Activated CD8-positive, alpha-beta T cell treated with anti-CD3 and anti-CD28 coated beads for 36 hours (primary cell): Measurements from ENCODE around the gene CTNNA2. TPM values are rescaled to one million over a fixed set of nuclear protein-coding genes. Genes with fewer than 3 reads are reported as not detected.

ENCODE experiments used
- ATAC-seq: fragments of 200-7000 bp; cut with Tn5 transposase; one replicate; pipeline ENCODE4 v1.10.0; 2021; ENCODE audit warnings: mild to moderate bottlenecking, moderate library complexity
- CTCF ChIA-PET: fragments of 350-600 bp; sonication (Branson Sonifier 250); formaldehyde crosslinking; loops from one replicate; lab custom pipeline; 2021; ENCODE audit warnings: antibody characterized with exemption; lab: Charles Lee
- POLR2A ChIA-PET: fragments of 350-600 bp; sonication (Branson Sonifier 250); formaldehyde crosslinking; loops from one replicate; lab custom pipeline; 2021; ENCODE audit warnings: antibody characterized with exemption; lab: Charles Lee
- DNase-seq: peaks from one replicate; pipeline ENCODE4 v3.0.0-alpha.2; 2020
- H3K27ac Mint-ChIP-seq: one replicate; pipeline ENCODE4 v1.8.0; 2021; ENCODE audit warnings: mild to moderate bottlenecking, mixed read lengths
- H3K27me3 Mint-ChIP-seq: one replicate; pipeline ENCODE4 v1.8.0; 2021; ENCODE audit warnings: mixed read lengths
- H3K36me3 Mint-ChIP-seq: one replicate; pipeline ENCODE4 v1.8.0; 2021; ENCODE audit warnings: low read depth, mixed read lengths
- H3K4me1 Mint-ChIP-seq: one replicate; pipeline ENCODE4 v1.8.0; 2021; ENCODE audit warnings: low read depth, mixed read lengths
- H3K4me3 Mint-ChIP-seq: one replicate; pipeline ENCODE4 v1.8.0; 2021; ENCODE audit warnings: mild to moderate bottlenecking, moderate library complexity, mixed read lengths
- H3K9me3 Mint-ChIP-seq: one replicate; pipeline ENCODE4 v1.8.0; 2021; ENCODE audit warnings: mixed read lengths
- CTCF ChIP-seq: fragments of 200-600 bp; IDR thresholded peaks from one replicate; pipeline ENCODE4 v1.8.0; 2022; ENCODE audit warnings: antibody characterized with exemption, mild to moderate bottlenecking
- intact Hi-C: fragments of 100-400 bp; cut with micrococcal nuclease; formaldehyde crosslinking; loops from one replicate; pipeline ENCODE4 v1.10.0; 2022
- total RNA-seq, 2 experiments: library from RNA; stranded (reverse); gene quantifications; one replicate each; pipeline ENCODE4 v1.2.3, GENCODE V29; 2021

CTNNA2 gene
- total RNA-seq, 2 experiments from 2014 or later: not detected

DNA sequence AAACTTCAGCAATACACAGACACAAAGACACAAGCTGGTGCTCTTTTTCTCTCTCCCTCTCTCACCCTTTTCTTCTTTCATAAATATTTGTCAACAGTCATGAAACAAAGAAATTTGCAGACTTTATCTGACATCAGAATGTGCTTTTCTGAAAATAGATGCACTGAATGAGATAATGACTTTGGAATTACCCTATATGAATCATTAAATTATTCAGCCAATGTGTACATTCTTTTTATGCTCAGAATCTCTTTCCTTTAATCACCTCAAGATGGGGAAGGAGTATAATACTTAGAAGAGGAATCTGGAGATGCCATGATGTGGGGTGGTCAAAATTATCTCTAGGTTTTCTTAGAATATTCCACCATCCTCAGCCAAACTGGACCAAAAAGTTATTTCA lies 501.8 kb downstream of the CTNNA2 start:
- H3K27ac Mint-ChIP-seq: no peak overlapping the region
- no peaks in the 10 kb centered on the region for H3K9me3 Mint-ChIP-seq
- no peak overlapping the region for H3K4me3 Mint-ChIP-seq
- ATAC-seq: no peak
- TF ChIP-seq CTCF: no peak
- DNase-seq: no peak
- POLR2A ChIA-PET: interaction anchor here (0.8 kb wide), 1 partner anchor 9 kb away, joined by 3 read pairs; no protein-coding TSS in a partner anchor
- no peaks in the 10 kb centered on the region for H3K36me3 Mint-ChIP-seq
- CTCF ChIA-PET: no interaction called here
- intact Hi-C loops: no loop called here
- H3K27me3 Mint-ChIP-seq: no peaks in the 10 kb centered on the region
- no peaks in the 10 kb centered on the region for H3K4me1 Mint-ChIP-seq

GRCh38 chr2:80016171-80016570 lies 503.3 kb downstream of the CTNNA2 start:
- TF ChIP-seq CTCF: no peak
- H3K36me3 Mint-ChIP-seq: no peaks in the 10 kb centered on the region
- POLR2A ChIA-PET: no interaction called here
- no peaks in the 10 kb centered on the region for H3K4me1 Mint-ChIP-seq
- CTCF ChIA-PET: no interaction called here
- H3K9me3 Mint-ChIP-seq: no peaks in the 10 kb centered on the region
- no peak overlapping the region for H3K27ac Mint-ChIP-seq
- no peak for DNase-seq
- no peak for ATAC-seq
- H3K27me3 Mint-ChIP-seq: no peaks in the 10 kb centered on the region
- H3K4me3 Mint-ChIP-seq: no peak overlapping the region
- intact Hi-C loops: no loop called here

DNA sequence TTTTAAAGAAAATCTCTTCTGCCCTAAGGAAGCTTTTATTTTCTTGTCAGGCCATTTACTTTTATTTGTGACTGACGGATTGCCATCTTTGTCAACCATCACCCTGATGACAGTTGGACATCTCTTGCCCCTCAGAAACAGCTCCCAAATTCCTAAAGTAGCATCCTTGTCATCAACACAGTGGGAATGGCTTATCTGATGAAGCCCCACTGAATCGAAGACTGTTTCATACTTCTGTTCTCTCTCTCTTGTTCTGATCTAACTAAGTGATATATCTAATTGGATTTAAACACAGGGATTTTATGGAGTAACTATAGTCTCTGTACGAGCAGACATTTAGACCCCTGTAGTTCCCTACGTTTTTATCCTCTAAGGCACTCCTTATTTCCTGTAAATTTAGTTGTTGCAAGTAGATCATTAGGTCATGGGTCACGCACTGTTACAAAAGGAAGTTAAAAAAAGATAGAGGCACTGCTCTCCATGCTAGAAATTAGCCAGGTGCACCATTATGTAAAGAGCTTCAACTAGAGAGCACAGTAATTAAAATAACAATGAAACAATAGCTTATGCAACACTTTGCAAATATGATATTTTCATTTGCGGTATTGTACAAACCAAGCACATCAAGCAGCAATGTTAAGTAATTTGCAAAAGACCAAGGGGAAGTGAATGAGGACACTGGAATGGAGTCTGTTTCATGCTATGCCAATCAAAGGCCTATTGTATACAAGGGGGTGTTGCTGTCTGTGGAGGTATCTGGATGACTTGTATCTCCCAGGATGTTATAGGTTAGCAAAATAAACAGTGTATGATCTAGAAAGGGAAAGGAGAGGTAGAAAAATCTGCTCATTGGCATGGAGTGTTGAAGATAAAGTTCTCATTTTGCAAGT lies 507.0 kb downstream of the CTNNA2 start:
- H3K27ac Mint-ChIP-seq: no peak overlapping the region
- H3K36me3 Mint-ChIP-seq: no peaks in the 10 kb centered on the region
- no peak for TF ChIP-seq CTCF

DNA sequence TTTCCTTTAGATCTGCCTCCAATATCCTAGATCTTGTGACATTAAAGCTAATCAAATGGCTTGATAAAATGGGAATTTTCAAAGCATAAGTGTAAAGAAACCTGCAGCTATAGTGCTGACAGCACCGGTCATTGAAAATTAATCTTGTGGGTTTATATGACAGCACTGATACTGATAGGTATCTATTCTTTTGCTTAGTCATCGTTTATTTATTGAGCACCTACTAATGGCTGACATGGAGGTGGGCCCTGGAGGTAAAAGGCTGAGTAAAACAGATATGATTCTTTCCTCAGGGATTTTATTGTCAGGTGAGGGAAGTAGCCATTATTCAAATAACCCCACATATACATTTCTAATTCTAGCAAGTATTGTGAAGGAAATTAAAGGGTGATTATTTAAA lies 509.2 kb downstream of the CTNNA2 start:
- no peaks in the 10 kb centered on the region for H3K4me1 Mint-ChIP-seq
- no peak for DNase-seq
- intact Hi-C loops: no loop called here
- H3K4me3 Mint-ChIP-seq: no peak overlapping the region
- POLR2A ChIA-PET: no interaction called here
- H3K27ac Mint-ChIP-seq: no peak overlapping the region
- no peak for ATAC-seq
- H3K27me3 Mint-ChIP-seq: no peaks in the 10 kb centered on the region
- TF ChIP-seq CTCF: no peak
- CTCF ChIA-PET: no interaction called here
- H3K9me3 Mint-ChIP-seq: peaks cover 1% of the 10 kb centered on the region
- H3K36me3 Mint-ChIP-seq: no peaks in the 10 kb centered on the region

More for the DNA sequence above, 507.0 kb downstream of the CTNNA2 start:
- POLR2A ChIA-PET: no interaction called here
- Mint-ChIP-seq H3K4me3 (no peak overlapping the region), H3K4me1 (no peaks in the 10 kb centered on the region), H3K27me3 (no peaks in the 10 kb centered on the region), H3K9me3 (no peaks in the 10 kb centered on the region)
- CTCF ChIA-PET: no interaction called here
- DNase-seq (no peak), ATAC-seq (no peak)
- intact Hi-C loops: no loop called here

GRCh38 chr2:80026040-80026729 lies 513.3 kb downstream of the CTNNA2 start:
- Mint-ChIP-seq H3K9me3 (peaks cover 3% of the 10 kb centered on the region), H3K27ac (no peak overlapping the region), H3K4me3 (no peak overlapping the region), H3K4me1 (no peaks in the 10 kb centered on the region), H3K27me3 (no peaks in the 10 kb centered on the region), H3K36me3 (no peaks in the 10 kb centered on the region)
- CTCF ChIA-PET: no interaction called here
- ATAC-seq (no peak), DNase-seq (no peak)
- no peak for TF ChIP-seq CTCF
- intact Hi-C loops: no loop called here
- POLR2A ChIA-PET: no interaction called here
